Measurements from ENCODE around the gene GRIA4. TPM values are rescaled to one million over a fixed set of nuclear protein-coding genes. Genes with fewer than 3 reads are reported as not detected.

GRIA4 gene
- total and polyA plus RNA-seq, 2 of the 13 experiments (the other 11 are each of a cell fraction or from before 2014, with no cell fraction given) = not detected

DNA sequence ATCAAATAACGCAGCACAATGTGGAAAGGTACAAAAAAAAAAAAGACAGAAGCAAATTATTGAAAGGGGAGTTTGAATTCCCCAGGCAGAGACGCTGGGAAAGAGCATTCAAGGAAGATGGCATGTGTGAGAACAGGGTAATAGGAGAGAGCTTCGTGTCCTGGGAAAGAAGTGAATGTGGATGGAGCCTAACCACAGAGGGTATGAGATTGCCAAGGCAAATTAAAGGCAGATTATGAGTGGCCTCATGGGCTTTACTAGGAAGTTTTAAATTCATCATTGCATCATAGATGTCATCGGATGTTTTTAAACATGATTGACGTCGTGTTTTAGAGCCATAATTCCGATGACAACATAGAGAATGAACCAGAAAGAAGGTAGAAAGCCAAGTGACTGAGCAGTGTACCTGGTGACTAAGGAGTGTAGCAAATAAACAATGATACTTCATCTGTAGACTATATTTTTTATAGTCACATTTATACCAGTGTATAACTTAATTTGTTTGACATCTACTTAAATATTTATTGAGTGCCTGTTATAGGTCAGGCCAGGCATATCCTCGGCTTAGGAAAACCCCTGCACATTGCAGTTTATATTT lies 260.7 kb downstream of the GRIA4 start:
- DNase-seq (ENCODE audit: low spot score) (no peak), FAIRE-seq (no peak), ATAC-seq (no peak)
- in situ Hi-C loops (cut with HindIII; ENCODE audit: extremely low pct_ligation_motif_present, low pct_unique_long_range_greater_than_20kb) = no loop called here
- no peaks in the 10 kb centered on the region for H3K27me3 ChIP-seq (ENCODE audit: control insufficient read depth in 1 of 2, insufficient read depth in 2 of 2, low read length in 2 of 2)
- no peaks in the 10 kb centered on the region for H4K20me1 ChIP-seq (ENCODE audit: insufficient read depth, low read length)
- no peak overlapping the region for H3K9ac ChIP-seq (ENCODE audit: insufficient read depth, low read depth, low read length)
- intact Hi-C loops (cut with micrococcal nuclease; ENCODE audit: unreplicated experiment) = no loop called here
- no peaks in the 10 kb centered on the region for H3K9me3 ChIP-seq (ENCODE audit: low read length)
- H3K4me3 ChIP-seq (replicated peaks in 1 of 3; ENCODE audit: insufficient read depth in 1 of 3, low read depth in 2 of 3, low read length in 3 of 3) = no peak overlapping the region
- under 1% methylated on average over 8 of the region's 8 CpGs for WGBS (ENCODE audit: low lambda C conversion rate)
- H3K4me1 ChIP-seq (ENCODE audit: insufficient read depth, low read length) = no peaks in the 10 kb centered on the region
- BruUV-seq (replicated peaks) = no TSS peak
- H3K36me3 ChIP-seq (replicated peaks in 1 of 2; ENCODE audit: control insufficient read depth in 1 of 2, insufficient read depth in 2 of 2, low read length in 2 of 2) = no peaks in the 10 kb centered on the region
- no peak overlapping the region for H3K4me2 ChIP-seq (ENCODE audit: low read depth, low read length)
- no peak overlapping the region for H2AFZ ChIP-seq (ENCODE audit: low read length)
- ChIA-PET CTCF (ENCODE audit: low intra/inter-chr PET ratio, low total read pairs) (no interaction called here), POLR2A (no interaction called here)
- H3K79me2 ChIP-seq (ENCODE audit: insufficient read depth, low read length) = no peaks in the 10 kb centered on the region
- no peak overlapping the region for H3K27ac ChIP-seq (ENCODE audit: extremely low read length, insufficient read depth, low read length)
- TF ChIP-seq FOXA3 (CRISPR knock-in tag; IDR thresholded peaks at IDR 0.05) (no peak), TFAP4 (IDR thresholded peaks at IDR 0.05; ENCODE audit: borderline replicate concordance, low read depth) (no peak), NCOA5 (CRISPR knock-in tag; IDR thresholded peaks at IDR 0.05) (no peak), SALL1 (CRISPR knock-in tag; IDR thresholded peaks at IDR 0.05) (no peak), ZNF350 (CRISPR knock-in tag; IDR thresholded peaks at IDR 0.05; ENCODE audit: borderline replicate concordance, low read depth) (no peak), ELF1 (CRISPR knock-in tag; IDR thresholded peaks at IDR 0.05) (no peak), SMARCE1 (IDR thresholded peaks at IDR 0.05; ENCODE audit: borderline replicate concordance) (no peak), ZNF343 (CRISPR knock-in tag; IDR thresholded peaks at IDR 0.05) (no peak), DZIP1 (CRISPR knock-in tag; IDR thresholded peaks at IDR 0.05) (no peak), NFYC (CRISPR knock-in tag; IDR thresholded peaks at IDR 0.05) (no peak), ZNF44 (CRISPR knock-in tag; IDR thresholded peaks at IDR 0.05) (no peak), HMGXB4 (CRISPR knock-in tag; IDR thresholded peaks at IDR 0.05; ENCODE audit: borderline replicate concordance in 1 of 2, low read depth in 1 of 2) (no peak), RARG (CRISPR knock-in tag; IDR thresholded peaks at IDR 0.05; ENCODE audit: low read depth) (no peak), KLF6 (CRISPR knock-in tag; IDR thresholded peaks at IDR 0.05) (no peak), SRSF4 (IDR thresholded peaks at IDR 0.05; ENCODE audit: low read depth, low read length, poor library complexity, severe bottlenecking) (no peak), HNF4A (CRISPR knock-in tag; IDR thresholded peaks at IDR 0.05) (no peak)
- TF ChIP-seq, protein P1, sequence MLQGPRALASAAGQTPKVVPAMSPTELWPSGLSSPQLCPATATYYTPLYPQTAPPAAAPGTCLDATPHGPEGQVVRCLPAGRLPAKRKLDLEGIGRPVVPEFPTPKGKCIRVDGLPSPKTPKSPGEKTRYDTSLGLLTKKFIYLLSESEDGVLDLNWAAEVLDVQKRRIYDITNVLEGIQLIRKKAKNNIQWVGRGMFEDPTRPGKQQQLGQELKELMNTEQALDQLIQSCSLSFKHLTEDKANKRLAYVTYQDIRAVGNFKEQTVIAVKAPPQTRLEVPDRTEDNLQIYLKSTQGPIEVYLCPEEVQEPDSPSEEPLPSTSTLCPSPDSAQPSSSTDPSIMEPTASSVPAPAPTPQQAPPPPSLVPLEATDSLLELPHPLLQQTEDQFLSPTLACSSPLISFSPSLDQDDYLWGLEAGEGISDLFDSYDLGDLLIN (CRISPR knock-in tag; IDR thresholded peaks at IDR 0.05; ENCODE audit: borderline replicate concordance) = no peak
